WTC11 (cell line): ENCODE data around the gene PHKB. TPM values are rescaled to one million over a fixed set of nuclear protein-coding genes. Genes with fewer than 3 reads are reported as not detected.

Experiments used
- ATAC-seq: fragments of 200-7000 bp; cut with Tn5 transposase; 2 replicates; pipeline ENCODE4 v1.10.0; 2021; ENCODE audit warnings: mild to moderate bottlenecking, moderate library complexity
- CTCF ChIA-PET: fragments of 300-600 bp; sonication (Branson Sonifier 250); formaldehyde crosslinking; loops from one replicate; lab custom pipeline; 2021; ENCODE audit warnings: antibody characterized with exemption; lab: Charles Lee
- POLR2A ChIA-PET: fragments of 350-600 bp; sonication (Branson Sonifier 250); formaldehyde crosslinking; loops from one replicate; lab custom pipeline; 2021; ENCODE audit warnings: antibody characterized with exemption; lab: Charles Lee
- DNase-seq: peaks from one replicate; pipeline ENCODE4 v3.0.0; 2021; ENCODE audit warnings: low spot score
- H3K27ac Mint-ChIP-seq: 2 replicates; pipeline ENCODE4 v1.8.0; 2021; ENCODE audit warnings: mixed read lengths
- H3K27me3 Mint-ChIP-seq: 2 replicates; pipeline ENCODE4 v1.8.0; 2021; ENCODE audit warnings: low read depth, mild to moderate bottlenecking, moderate library complexity, mixed read lengths
- H3K36me3 Mint-ChIP-seq: 2 replicates; pipeline ENCODE4 v1.8.0; 2021; ENCODE audit warnings: mixed read lengths
- H3K4me1 Mint-ChIP-seq: 2 replicates; pipeline ENCODE4 v1.8.0; 2022; ENCODE audit warnings: mixed read lengths
- H3K4me3 Mint-ChIP-seq: 2 replicates; pipeline ENCODE4 v1.8.0; 2021; ENCODE audit warnings: mild to moderate bottlenecking, moderate library complexity, mixed read lengths
- H3K9me3 Mint-ChIP-seq: 2 replicates; pipeline ENCODE4 v1.8.0; 2021; ENCODE audit warnings: mixed read lengths
- ATF6 ChIP-seq: sonication (generic); formaldehyde crosslinking; IDR thresholded peaks from 2 replicates; pipeline ENCODE4 v1.8.1; 2023; ENCODE audit warnings: mild to moderate bottlenecking, missing genetic modification reagents
- FOXK1 ChIP-seq: sonication (generic); formaldehyde crosslinking; IDR thresholded peaks from 2 replicates; pipeline ENCODE4 v1.8.0; 2022; ENCODE audit warnings: mild to moderate bottlenecking, moderate library complexity, missing genetic modification reagents
- HMGXB4 ChIP-seq: sonication (generic); formaldehyde crosslinking; IDR thresholded peaks from 2 replicates; pipeline ENCODE4 v1.8.1; 2023; ENCODE audit warnings: mild to moderate bottlenecking, moderate library complexity, missing genetic modification reagents
- IRF2 ChIP-seq: sonication (generic); formaldehyde crosslinking; IDR thresholded peaks from 2 replicates; pipeline ENCODE4 v1.8.0; 2022; ENCODE audit warnings: low read depth, missing genetic modification reagents, borderline replicate concordance
- NFE2L1 ChIP-seq: sonication (generic); formaldehyde crosslinking; IDR thresholded peaks from 2 replicates; pipeline ENCODE4 v1.8.1; 2023; ENCODE audit warnings: missing genetic modification reagents
- NFYB ChIP-seq: sonication (generic); formaldehyde crosslinking; conservative IDR thresholded peaks from 2 replicates; pipeline ENCODE4 v1.8.0; 2022; ENCODE audit warnings: low read depth, missing genetic modification reagents
- TCF7 ChIP-seq: sonication (generic); formaldehyde crosslinking; IDR thresholded peaks from 2 replicates; pipeline ENCODE4 v1.8.0; 2022; ENCODE audit warnings: mild to moderate bottlenecking, low read depth, missing genetic modification reagents, moderate library complexity
- ZNF219 ChIP-seq: sonication (generic); formaldehyde crosslinking; IDR thresholded peaks from 2 replicates; pipeline ENCODE4 v1.8.0; 2023; ENCODE audit warnings: missing genetic modification reagents, mild to moderate bottlenecking, borderline replicate concordance
- ZNF416 ChIP-seq: fragments of 250-450 bp; sonication (Bioruptor Pico); IDR thresholded peaks from 2 replicates; pipeline ENCODE4 v1.9.0; 2021; ENCODE audit warnings: mild to moderate bottlenecking, inconsistent platforms
- ZSCAN18 ChIP-seq: fragments of 250-450 bp; sonication (Bioruptor Pico); IDR thresholded peaks from 2 replicates; pipeline ENCODE4 v2.1.2; 2022; ENCODE audit warnings: mild to moderate bottlenecking, moderate library complexity
- total RNA-seq: library from RNA; stranded (reverse); gene quantifications from 3 replicates; pipeline ENCODE4 v1.2.3, GENCODE V29; 2021
- TF ChIP-seq, protein P1 (sequence below): sonication (generic); formaldehyde crosslinking; IDR thresholded peaks from 2 replicates; pipeline ENCODE4 v1.8.0; 2023; ENCODE audit warnings: missing genetic modification reagents, mild to moderate bottlenecking, borderline replicate concordance

The PHKB gene
- total RNA-seq, 1 experiment from 2014 or later: 43.9 TPM

- no peak overlapping the region for H3K4me3 Mint-ChIP-seq
- DNase-seq (no peak), ATAC-seq (no peak)
- H3K9me3 Mint-ChIP-seq: peaks cover 4% of the 10 kb centered on the region; the same call in 1 of the 2 replicates
- no peaks in the 10 kb centered on the region for H3K27me3 Mint-ChIP-seq
- 0 out of 2 replicates have a peak overlapping the region, but pooled peaks have one; percentile 63 for H3K27ac Mint-ChIP-seq
- ChIA-PET POLR2A (no interaction called here), CTCF (no interaction called here)
- no peaks in the 10 kb centered on the region for H3K4me1 Mint-ChIP-seq
- peaks cover 3% of the 10 kb centered on the region; the same call in 1 of the 2 replicates for H3K36me3 Mint-ChIP-seq
- no peak for TF ChIP-seq ATF6
- no peak for TF ChIP-seq FOXK1
- no peak for TF ChIP-seq ZSCAN18 (CRISPR knock-in tag)
Measured at GRCh38 chr16:47481698-47482374, 20.7 kb downstream of the PHKB start.

- ATAC-seq: no peak
- Mint-ChIP-seq H3K9me3 (peaks cover 18% of the 10 kb centered on the region), H3K4me1 (no peaks in the 10 kb centered on the region), H3K36me3 (peaks cover 18% of the 10 kb centered on the region), H3K4me3 (no peak overlapping the region), H3K27ac (no peak overlapping the region), H3K27me3 (no peaks in the 10 kb centered on the region)
- ChIA-PET CTCF (no interaction called here), POLR2A (no interaction called here)
- DNase-seq: no peak
- TF ChIP-seq FOXK1 (no peak), ZNF416 (CRISPR knock-in tag) (no peak), ZNF219 (CRISPR knock-in tag) (no peak), TCF7 (CRISPR knock-in tag) (no peak), NFYB (CRISPR knock-in tag) (no peak), HMGXB4 (CRISPR knock-in tag) (no peak), IRF2 (CRISPR knock-in tag) (no peak), NFE2L1 (no peak)
- TF ChIP-seq, protein P1, sequence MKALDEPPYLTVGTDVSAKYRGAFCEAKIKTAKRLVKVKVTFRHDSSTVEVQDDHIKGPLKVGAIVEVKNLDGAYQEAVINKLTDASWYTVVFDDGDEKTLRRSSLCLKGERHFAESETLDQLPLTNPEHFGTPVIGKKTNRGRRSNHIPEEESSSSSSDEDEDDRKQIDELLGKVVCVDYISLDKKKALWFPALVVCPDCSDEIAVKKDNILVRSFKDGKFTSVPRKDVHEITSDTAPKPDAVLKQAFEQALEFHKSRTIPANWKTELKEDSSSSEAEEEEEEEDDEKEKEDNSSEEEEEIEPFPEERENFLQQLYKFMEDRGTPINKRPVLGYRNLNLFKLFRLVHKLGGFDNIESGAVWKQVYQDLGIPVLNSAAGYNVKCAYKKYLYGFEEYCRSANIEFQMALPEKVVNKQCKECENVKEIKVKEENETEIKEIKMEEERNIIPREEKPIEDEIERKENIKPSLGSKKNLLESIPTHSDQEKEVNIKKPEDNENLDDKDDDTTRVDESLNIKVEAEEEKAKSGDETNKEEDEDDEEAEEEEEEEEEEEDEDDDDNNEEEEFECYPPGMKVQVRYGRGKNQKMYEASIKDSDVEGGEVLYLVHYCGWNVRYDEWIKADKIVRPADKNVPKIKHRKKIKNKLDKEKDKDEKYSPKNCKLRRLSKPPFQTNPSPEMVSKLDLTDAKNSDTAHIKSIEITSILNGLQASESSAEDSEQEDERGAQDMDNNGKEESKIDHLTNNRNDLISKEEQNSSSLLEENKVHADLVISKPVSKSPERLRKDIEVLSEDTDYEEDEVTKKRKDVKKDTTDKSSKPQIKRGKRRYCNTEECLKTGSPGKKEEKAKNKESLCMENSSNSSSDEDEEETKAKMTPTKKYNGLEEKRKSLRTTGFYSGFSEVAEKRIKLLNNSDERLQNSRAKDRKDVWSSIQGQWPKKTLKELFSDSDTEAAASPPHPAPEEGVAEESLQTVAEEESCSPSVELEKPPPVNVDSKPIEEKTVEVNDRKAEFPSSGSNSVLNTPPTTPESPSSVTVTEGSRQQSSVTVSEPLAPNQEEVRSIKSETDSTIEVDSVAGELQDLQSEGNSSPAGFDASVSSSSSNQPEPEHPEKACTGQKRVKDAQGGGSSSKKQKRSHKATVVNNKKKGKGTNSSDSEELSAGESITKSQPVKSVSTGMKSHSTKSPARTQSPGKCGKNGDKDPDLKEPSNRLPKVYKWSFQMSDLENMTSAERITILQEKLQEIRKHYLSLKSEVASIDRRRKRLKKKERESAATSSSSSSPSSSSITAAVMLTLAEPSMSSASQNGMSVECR (CRISPR knock-in tag): no peak
Measured at GRCh38 chr16:47483616-47484015, 22.5 kb downstream of the PHKB start.

GRCh38 chr16:47486856-47487255 is 25.7 kb downstream of the PHKB start:
- CTCF ChIA-PET: no interaction called here
- Mint-ChIP-seq H3K4me1 (peaks cover 6% of the 10 kb centered on the region), H3K27ac (no peak overlapping the region), H3K4me3 (no peak overlapping the region), H3K9me3 (peaks cover 46% of the 10 kb centered on the region), H3K36me3 (peaks cover 50% of the 10 kb centered on the region), H3K27me3 (no peaks in the 10 kb centered on the region)
- no peak for DNase-seq
- no peak for TF ChIP-seq NFYB (CRISPR knock-in tag)
- POLR2A ChIA-PET: no interaction called here
- no peak for ATAC-seq
